ENCODE data around the gene LRRC1.

- TF ChIP-seq CBX3 (IDR thresholded peaks at IDR 0.05; ENCODE audit: borderline replicate concordance, low read depth) (no peak), EP300 (IDR thresholded peaks at IDR 0.05; ENCODE audit: borderline replicate concordance in 1 of 2, control insufficient read depth in 1 of 2, low read depth in 2 of 2, low read length in 2 of 2) (no peak), CTCF (IDR thresholded peaks at IDR 0.05 in 2 of 3, conservative IDR thresholded peaks at IDR 0.05 in 1 of 3; ENCODE audit: control insufficient read depth in 2 of 3, extremely low read depth in 1 of 3, insufficient read depth in 1 of 3, low read depth in 3 of 3, low read length in 3 of 3) (no peak), POLR2A (IDR thresholded peaks at IDR 0.05; ENCODE audit: low read depth, low read length) (no peak), NRF1 (conservative IDR thresholded peaks at IDR 0.05; ENCODE audit: low read depth, low read length) (no peak), SMC3 (IDR thresholded peaks at IDR 0.05; ENCODE audit: borderline replicate concordance, low read length) (no peak), ESRRA (IDR thresholded peaks at IDR 0.05; ENCODE audit: low read length) (no peak), ZNF274 (IDR thresholded peaks at IDR 0.05; ENCODE audit: insufficient read depth, insufficient read length) (no peak), ZNF207 (IDR thresholded peaks at IDR 0.05; ENCODE audit: borderline replicate concordance) (no peak), ZNF592 (IDR thresholded peaks at IDR 0.05) (no peak)
Measured at GRCh38 chr6:53861518-53861917, 66.7 kb downstream of the LRRC1 start.

All from GM12878 (cell line).